ENCODE results near the gene SPG11. TPM values are rescaled to one million over a fixed set of nuclear protein-coding genes. Genes with fewer than 3 reads are reported as not detected.
"Not testable (repeated sequence)": the region's sequence is repeated elsewhere in the genome, so short reads cannot be mapped to it uniquely, and the experiment has no call there.

SPG11 gene
- total RNA-seq, 1 experiment from 2014 or later, result 65.1 TPM

DNA sequence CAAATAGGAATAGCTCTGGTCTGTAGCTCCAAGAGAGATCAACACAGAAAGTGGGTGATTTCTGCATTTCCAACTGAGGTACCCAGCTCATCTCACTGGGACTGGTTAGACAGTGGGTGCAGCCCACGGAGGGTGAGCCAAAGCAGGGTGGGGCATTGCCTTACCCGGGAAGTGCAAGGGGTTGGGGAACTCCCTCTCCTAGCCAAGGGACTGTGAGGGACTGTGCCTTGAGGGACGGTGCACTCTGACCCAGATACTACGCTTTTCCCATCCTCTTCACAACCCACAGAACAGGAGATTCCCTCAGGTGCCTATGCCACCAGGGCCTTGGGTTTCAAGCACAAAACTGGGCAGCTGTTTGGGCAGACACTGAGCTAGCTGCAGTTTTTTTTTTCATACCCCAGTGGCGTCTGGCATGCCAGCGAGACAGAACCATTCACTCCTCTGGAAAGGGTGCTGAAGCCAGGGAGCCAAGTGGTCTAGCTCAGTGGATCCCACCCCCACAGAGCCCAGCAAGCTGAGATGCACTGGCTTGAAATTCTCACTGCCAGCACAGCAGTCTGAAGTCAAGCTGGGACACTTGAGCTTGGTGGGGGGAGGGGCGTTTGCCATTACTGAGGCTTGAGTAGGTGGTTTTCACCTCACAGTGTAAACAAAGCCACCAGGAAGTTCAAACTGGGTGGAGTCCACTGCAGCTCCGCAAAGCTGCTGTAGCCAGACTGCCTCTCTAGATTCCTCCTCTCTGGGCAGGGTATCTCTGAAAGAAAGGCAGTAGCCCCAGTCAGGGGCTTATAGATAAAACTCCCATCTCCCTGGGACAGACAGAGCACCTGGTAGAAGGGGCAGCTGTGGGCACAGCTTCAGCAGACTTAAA is 19.6 kb upstream of the SPG11 start:
- H3K4me1 Mint-ChIP-seq (ENCODE audit: insufficient read depth, unreplicated experiment); BruUV-seq (replicated peaks); intact Hi-C loops (cut with micrococcal nuclease); H3K9me3 Mint-ChIP-seq (ENCODE audit: unreplicated experiment); H3K27ac Mint-ChIP-seq (ENCODE audit: low read depth, unreplicated experiment); H3K4me3 Mint-ChIP-seq (ENCODE audit: unreplicated experiment); H3K36me3 Mint-ChIP-seq (ENCODE audit: insufficient read depth, unreplicated experiment): not testable (repeated sequence)
- POLR2A ChIA-PET, result interaction anchor here (0.6 to 3.6 kb wide), 5 partner anchors 20 to 256 kb away, joined by 3 to 21 read pairs (median 4); partner anchors contain the start of genes B2M, PATL2 and SPG11
- peaks cover 26% of the 10 kb centered on the region for H3K27me3 Mint-ChIP-seq (ENCODE audit: insufficient read depth, unreplicated experiment)
- peak; percentile 49 for DNase-seq (ENCODE audit: unreplicated experiment)
- CTCF ChIA-PET, result interaction anchor here (0.8 to 1.8 kb wide), 2 partner anchors 10 to 55 kb away, joined by 3 to 10 read pairs; no protein-coding TSS in a partner anchor

DNA sequence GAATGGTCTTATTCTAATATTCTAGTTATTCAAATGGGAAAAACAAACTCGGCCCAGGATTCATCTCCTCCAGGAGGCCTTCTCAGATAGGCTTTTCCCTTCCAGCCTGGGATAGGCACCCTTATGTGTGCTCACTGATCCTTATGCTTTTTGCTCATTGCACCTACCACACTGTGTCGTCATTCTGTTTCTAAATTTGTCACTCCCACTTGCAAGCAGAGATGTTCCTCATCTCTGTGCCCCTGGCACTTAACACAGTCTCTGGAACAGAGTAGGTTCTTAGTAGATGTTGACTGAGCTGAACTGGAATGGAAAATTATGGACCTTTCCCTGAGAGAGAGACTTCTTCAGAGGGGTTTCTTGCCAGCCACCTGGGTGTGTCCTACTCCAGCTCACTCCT is 18.7 kb upstream of the SPG11 start:
- H3K4me1 Mint-ChIP-seq (ENCODE audit: insufficient read depth, unreplicated experiment), result no peaks in the 10 kb centered on the region
- H3K36me3 Mint-ChIP-seq (ENCODE audit: insufficient read depth, unreplicated experiment), result no peaks in the 10 kb centered on the region
- intact Hi-C loops (cut with micrococcal nuclease), result no loop called here
- peaks cover 26% of the 10 kb centered on the region for H3K27me3 Mint-ChIP-seq (ENCODE audit: insufficient read depth, unreplicated experiment)
- CTCF ChIA-PET, result interaction anchor here (0.8 kb wide), 1 partner anchor 10 kb away, joined by 3 read pairs; no protein-coding TSS in a partner anchor
- H3K9me3 Mint-ChIP-seq (ENCODE audit: unreplicated experiment), result no peaks in the 10 kb centered on the region
- H3K27ac Mint-ChIP-seq (ENCODE audit: low read depth, unreplicated experiment), result no peak overlapping the region
- TF ChIP-seq, protein P1, sequence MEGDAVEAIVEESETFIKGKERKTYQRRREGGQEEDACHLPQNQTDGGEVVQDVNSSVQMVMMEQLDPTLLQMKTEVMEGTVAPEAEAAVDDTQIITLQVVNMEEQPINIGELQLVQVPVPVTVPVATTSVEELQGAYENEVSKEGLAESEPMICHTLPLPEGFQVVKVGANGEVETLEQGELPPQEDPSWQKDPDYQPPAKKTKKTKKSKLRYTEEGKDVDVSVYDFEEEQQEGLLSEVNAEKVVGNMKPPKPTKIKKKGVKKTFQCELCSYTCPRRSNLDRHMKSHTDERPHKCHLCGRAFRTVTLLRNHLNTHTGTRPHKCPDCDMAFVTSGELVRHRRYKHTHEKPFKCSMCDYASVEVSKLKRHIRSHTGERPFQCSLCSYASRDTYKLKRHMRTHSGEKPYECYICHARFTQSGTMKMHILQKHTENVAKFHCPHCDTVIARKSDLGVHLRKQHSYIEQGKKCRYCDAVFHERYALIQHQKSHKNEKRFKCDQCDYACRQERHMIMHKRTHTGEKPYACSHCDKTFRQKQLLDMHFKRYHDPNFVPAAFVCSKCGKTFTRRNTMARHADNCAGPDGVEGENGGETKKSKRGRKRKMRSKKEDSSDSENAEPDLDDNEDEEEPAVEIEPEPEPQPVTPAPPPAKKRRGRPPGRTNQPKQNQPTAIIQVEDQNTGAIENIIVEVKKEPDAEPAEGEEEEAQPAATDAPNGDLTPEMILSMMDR (IDR thresholded peaks at IDR 0.05; ENCODE audit: unreplicated experiment), result no peak
- no TSS peak for BruUV-seq (replicated peaks)
- H3K4me3 Mint-ChIP-seq (ENCODE audit: unreplicated experiment), result no peak overlapping the region
- DNase-seq (ENCODE audit: unreplicated experiment), result no peak
- POLR2A ChIA-PET, result interaction anchor here (0.6 to 3.6 kb wide), 4 partner anchors 13 to 47 kb away, joined by 3 to 21 read pairs (median 4); partner anchors contain the start of genes B2M, PATL2 and SPG11

DNA sequence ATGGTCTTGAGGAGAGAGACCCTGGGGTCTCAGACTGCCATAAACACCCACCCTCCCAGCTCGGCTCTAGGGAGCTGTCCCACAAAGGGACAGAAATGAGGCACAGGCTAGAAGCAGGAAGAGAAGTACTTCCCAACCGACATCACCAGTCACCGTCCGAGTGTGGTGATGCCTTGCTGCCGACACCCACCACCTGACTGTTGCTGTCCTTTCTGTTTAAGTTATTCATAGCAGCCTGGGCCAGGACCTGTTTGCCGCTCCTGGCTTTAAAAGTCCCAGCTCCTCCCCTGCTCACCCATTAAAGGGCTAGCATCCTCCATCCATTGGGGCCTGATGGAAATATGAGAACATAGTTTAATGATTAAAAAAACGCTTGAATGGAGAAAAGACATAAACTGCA is 13.2 kb upstream of the SPG11 start:
- peaks cover 10% of the 10 kb centered on the region for H3K27me3 Mint-ChIP-seq (ENCODE audit: insufficient read depth, unreplicated experiment)
- DNase-seq (ENCODE audit: unreplicated experiment), result no peak
- H3K36me3 Mint-ChIP-seq (ENCODE audit: insufficient read depth, unreplicated experiment), result no peaks in the 10 kb centered on the region
- ChIA-PET POLR2A (interaction anchor here (0.6 to 1.0 kb wide), 3 partner anchors 13 to 52 kb away, joined by 3 to 4 read pairs (median 3); no protein-coding TSS in a partner anchor), CTCF (interaction anchor here (0.6 to 1.1 kb wide), 3 partner anchors 12 to 459 kb away, joined by 3 to 4 read pairs (median 3); partner anchors contain the start of gene SPG11)
- no peak overlapping the region for H3K4me3 Mint-ChIP-seq (ENCODE audit: unreplicated experiment)
- intact Hi-C loops (cut with micrococcal nuclease), result no loop called here
- no peak overlapping the region for H3K27ac Mint-ChIP-seq (ENCODE audit: low read depth, unreplicated experiment)
- no TSS peak for BruUV-seq (replicated peaks)
- H3K9me3 Mint-ChIP-seq (ENCODE audit: unreplicated experiment), result no peaks in the 10 kb centered on the region
- TF ChIP-seq, protein P1 (IDR thresholded peaks at IDR 0.05; ENCODE audit: unreplicated experiment), result no peak
- H3K4me1 Mint-ChIP-seq (ENCODE audit: insufficient read depth, unreplicated experiment), result no peaks in the 10 kb centered on the region

DNA sequence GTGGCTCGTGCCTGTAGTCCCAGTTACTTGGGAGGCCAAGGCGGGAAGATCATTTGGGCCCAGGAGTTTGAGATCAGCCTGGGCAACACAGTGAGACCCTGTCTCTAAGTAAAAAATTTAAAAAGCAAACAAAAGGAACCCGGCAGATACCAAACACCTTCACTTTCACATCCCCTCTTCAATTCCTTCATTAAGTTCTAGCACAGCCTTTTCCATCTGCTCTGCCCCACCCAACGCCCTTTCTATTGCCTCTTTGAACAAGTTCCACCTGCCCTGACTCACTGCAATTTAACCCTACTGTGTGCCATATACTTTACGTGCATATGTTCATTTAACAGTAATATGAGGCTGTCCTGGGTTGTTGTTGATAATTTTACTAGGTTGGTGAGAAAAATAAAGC is 12.4 kb upstream of the SPG11 start:
- no peak for DNase-seq (ENCODE audit: unreplicated experiment)
- TF ChIP-seq, protein P1 (IDR thresholded peaks at IDR 0.05; ENCODE audit: unreplicated experiment), result no peak
- no peaks in the 10 kb centered on the region for H3K36me3 Mint-ChIP-seq (ENCODE audit: insufficient read depth, unreplicated experiment)
- peaks cover 10% of the 10 kb centered on the region for H3K27me3 Mint-ChIP-seq (ENCODE audit: insufficient read depth, unreplicated experiment)
- H3K27ac Mint-ChIP-seq (ENCODE audit: low read depth, unreplicated experiment), result no peak overlapping the region
- H3K4me3 Mint-ChIP-seq (ENCODE audit: unreplicated experiment), result no peak overlapping the region
- BruUV-seq (replicated peaks), result no TSS peak
- intact Hi-C loops (cut with micrococcal nuclease), result no loop called here
- no peaks in the 10 kb centered on the region for H3K4me1 Mint-ChIP-seq (ENCODE audit: insufficient read depth, unreplicated experiment)
- no peaks in the 10 kb centered on the region for H3K9me3 Mint-ChIP-seq (ENCODE audit: unreplicated experiment)
- ChIA-PET CTCF (no interaction called here), POLR2A (interaction anchor here (1.0 kb wide), 1 partner anchor 53 kb away, joined by 4 read pairs; no protein-coding TSS in a partner anchor)
